ENCODE results near the gene CCDC12.

- TF ChIP-seq POLR2A (IDR thresholded peaks at IDR 0.05) (no peak), CTCF (IDR thresholded peaks at IDR 0.05) (no peak)
Observed at GRCh38 chr3:46971151-46971550, 5.4 kb downstream of the CCDC12 start.
